T-helper 22 cell (primary cell): ENCODE results near the gene FAM163A.

Experiments
- DNase-seq: peaks from one replicate; pipeline ENCODE4 v3.0.0-alpha.2; 2020; ENCODE audit warnings: low read depth

The FAM163A gene

GRCh38 chr1:179753061-179753460 is 10.0 kb downstream of the FAM163A start:
- DNase-seq, result no peak

GRCh38 chr1:179754041-179754624 is 11.0 kb downstream of the FAM163A start:
- DNase-seq, result no peak

- DNase-seq, result no peak
These were observed 14.8 kb downstream of the FAM163A start for GRCh38 chr1:179757933-179758332.

- DNase-seq, result no peak
These were observed 17.4 kb downstream of the FAM163A start for GRCh38 chr1:179760521-179760920.

GRCh38 chr1:179761296-179761695 is 18.2 kb downstream of the FAM163A start:
- no peak for DNase-seq

- no peak for DNase-seq
These were observed 19.0 kb downstream of the FAM163A start for GRCh38 chr1:179761846-179762640.

GRCh38 chr1:179767177-179767581 is 24.1 kb downstream of the FAM163A start:
- no peak for DNase-seq

GRCh38 chr1:179767996-179768395 is 24.9 kb downstream of the FAM163A start:
- DNase-seq, result no peak

- DNase-seq, result no peak
These were observed 27.9 kb downstream of the FAM163A start for GRCh38 chr1:179770887-179771502.

GRCh38 chr1:179773264-179773663 is 30.2 kb downstream of the FAM163A start:
- no peak for DNase-seq

GRCh38 chr1:179774000-179774399 is 30.9 kb downstream of the FAM163A start:
- no peak for DNase-seq

- DNase-seq, result no peak
These were observed 31.5 kb downstream of the FAM163A start for GRCh38 chr1:179774566-179774965.

- DNase-seq, result no peak
These were observed 31.9 kb downstream of the FAM163A start for GRCh38 chr1:179775009-179775408.

- no peak for DNase-seq
These were observed 33.7 kb downstream of the FAM163A start for GRCh38 chr1:179776831-179777230.

- no peak for DNase-seq
These were observed 34.6 kb downstream of the FAM163A start for GRCh38 chr1:179777731-179778130.

- no peak for DNase-seq
These were observed 36.7 kb downstream of the FAM163A start for GRCh38 chr1:179779645-179780272.

GRCh38 chr1:179781962-179782361 is 38.9 kb downstream of the FAM163A start:
- DNase-seq, result no peak

GRCh38 chr1:179785031-179785431 is 41.9 kb downstream of the FAM163A start:
- no peak for DNase-seq

GRCh38 chr1:179785728-179786127 is 42.6 kb downstream of the FAM163A start:
- DNase-seq, result no peak

- no peak for DNase-seq
These were observed 44.0 kb downstream of the FAM163A start for GRCh38 chr1:179786815-179787685.

GRCh38 chr1:179788259-179788658 is 45.2 kb downstream of the FAM163A start:
- no peak for DNase-seq

GRCh38 chr1:179793281-179793680 is 50.2 kb downstream of the FAM163A start:
- DNase-seq, result no peak
